LNCAP (cell line): ENCODE measurements around the gene NPY4R.
"Not testable (repeated sequence)": the region's sequence is repeated elsewhere in the genome, so short reads cannot be mapped to it uniquely, and the experiment has no call there.

Experiments used
- TF ChIP-seq, protein P1 (sequence below): fragments of 450-650 bp; IDR thresholded peaks from 2 replicates; pipeline ENCODE4 v1.5.1; 2017; ENCODE audit warnings: mild to moderate bottlenecking

NPY4R gene, protein sequence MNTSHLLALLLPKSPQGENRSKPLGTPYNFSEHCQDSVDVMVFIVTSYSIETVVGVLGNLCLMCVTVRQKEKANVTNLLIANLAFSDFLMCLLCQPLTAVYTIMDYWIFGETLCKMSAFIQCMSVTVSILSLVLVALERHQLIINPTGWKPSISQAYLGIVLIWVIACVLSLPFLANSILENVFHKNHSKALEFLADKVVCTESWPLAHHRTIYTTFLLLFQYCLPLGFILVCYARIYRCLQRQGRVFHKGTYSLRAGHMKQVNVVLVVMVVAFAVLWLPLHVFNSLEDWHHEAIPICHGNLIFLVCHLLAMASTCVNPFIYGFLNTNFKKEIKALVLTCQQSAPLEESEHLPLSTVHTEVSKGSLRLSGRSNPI

DNA sequence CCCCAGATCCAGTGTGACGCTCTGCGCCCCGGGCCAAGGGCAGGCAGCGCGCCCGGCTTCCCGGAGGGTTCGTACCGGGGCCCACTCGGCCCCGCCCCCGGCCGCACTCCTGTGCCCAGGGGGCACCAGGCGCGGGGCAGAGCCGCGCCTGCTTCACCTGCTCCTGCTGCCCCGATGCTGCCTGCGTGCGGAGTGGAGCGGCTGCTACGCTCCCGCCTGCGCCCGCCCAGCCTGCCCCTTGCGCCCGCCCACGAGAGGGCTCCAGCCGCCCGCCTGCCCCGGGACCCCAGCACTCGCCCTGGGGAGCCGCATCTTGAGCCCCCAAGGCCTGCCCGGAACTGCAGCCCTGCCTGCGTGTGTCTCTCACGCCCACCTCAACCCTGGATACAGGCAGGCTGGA, at the start of gene NPY4R:
TSS of gene NPY4R (minus strand) at position 194 of the 400 bp plus-strand sequence. CDS start 3,323 bp downstream, outside the sequence.
- TF ChIP-seq, protein P1, sequence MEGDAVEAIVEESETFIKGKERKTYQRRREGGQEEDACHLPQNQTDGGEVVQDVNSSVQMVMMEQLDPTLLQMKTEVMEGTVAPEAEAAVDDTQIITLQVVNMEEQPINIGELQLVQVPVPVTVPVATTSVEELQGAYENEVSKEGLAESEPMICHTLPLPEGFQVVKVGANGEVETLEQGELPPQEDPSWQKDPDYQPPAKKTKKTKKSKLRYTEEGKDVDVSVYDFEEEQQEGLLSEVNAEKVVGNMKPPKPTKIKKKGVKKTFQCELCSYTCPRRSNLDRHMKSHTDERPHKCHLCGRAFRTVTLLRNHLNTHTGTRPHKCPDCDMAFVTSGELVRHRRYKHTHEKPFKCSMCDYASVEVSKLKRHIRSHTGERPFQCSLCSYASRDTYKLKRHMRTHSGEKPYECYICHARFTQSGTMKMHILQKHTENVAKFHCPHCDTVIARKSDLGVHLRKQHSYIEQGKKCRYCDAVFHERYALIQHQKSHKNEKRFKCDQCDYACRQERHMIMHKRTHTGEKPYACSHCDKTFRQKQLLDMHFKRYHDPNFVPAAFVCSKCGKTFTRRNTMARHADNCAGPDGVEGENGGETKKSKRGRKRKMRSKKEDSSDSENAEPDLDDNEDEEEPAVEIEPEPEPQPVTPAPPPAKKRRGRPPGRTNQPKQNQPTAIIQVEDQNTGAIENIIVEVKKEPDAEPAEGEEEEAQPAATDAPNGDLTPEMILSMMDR, result not testable (repeated sequence)

DNA sequence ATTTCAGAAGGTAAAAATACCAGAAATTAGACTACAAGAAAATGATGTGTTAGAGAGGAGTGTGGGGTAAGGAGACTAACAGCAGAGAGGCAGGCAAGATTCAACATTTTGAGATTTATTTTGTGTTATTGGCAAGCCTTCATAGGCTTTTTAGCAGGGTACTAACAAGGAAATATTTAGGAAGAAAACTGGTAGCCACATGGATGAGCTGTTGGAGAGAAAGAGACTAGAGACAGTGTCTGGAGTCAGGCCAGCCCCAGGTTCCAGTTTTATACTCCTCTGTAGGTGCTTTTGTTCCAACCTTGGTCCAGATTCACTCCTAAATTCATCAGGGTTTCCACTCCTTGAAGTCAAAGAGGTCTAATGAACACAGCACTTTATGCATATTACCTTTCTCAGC, 49.6 kb upstream of the NPY4R start:
- TF ChIP-seq, protein P1, result no peak

DNA sequence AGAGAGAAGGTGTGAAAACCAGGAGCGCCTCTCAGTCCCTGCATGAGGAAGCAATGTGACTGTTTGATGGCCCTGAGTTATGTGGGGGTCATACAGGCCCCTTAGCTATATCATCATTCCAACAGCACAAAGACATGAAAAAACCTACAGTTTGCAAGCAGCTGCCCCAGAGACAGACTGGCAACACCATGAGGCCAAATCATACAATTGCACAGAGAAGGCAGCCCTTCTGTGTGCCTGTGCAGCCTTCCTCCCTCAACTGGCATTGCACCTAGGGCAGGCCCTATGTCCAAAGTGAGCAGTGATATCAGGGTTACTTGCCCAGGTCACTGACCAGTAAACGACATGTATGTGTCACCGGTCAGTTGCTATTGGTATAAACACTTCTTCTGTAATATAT, 49.1 kb upstream of the NPY4R start:
- TF ChIP-seq, protein P1, result no peak

DNA sequence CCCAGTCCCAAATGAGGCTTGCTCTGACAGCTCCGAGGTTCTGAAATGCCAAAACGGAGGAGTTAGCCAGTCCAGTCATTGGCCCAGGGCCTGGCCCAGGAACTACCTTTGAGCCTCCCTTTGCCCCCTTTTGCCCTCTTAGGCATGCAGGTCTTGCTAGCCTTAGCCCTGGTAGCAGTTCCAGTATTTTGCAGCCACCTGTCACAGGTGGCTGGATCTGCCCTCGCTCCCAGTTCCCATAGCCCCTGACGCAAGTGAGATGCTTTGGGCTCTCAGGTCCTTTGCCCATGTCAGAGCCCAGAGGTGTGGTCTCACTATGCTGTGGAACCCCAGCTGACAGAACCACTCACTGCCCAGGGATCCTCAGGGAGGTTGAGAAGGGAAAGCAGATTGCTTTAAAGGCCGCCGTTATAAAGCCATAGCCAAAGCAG, 48.7 kb upstream of the NPY4R start:
- TF ChIP-seq, protein P1, result no peak
